Epithelial cell of proximal tubule (primary cell): ENCODE results near the gene WDR19. TPM values are rescaled to one million over a fixed set of nuclear protein-coding genes. Genes with fewer than 3 reads are reported as not detected.
"Not testable (repeated sequence)": the region's sequence is repeated elsewhere in the genome, so short reads cannot be mapped to it uniquely, and the experiment has no call there.

Experiments used
- DNase-seq: peaks from one replicate; pipeline ENCODE4 v3.0.0-alpha.2; 2011; ENCODE audit warnings: low read depth
- H3K4me3 ChIP-seq: 2 replicates; pipeline ENCODE4 v1.5.1; 2011; ENCODE audit warnings: low read depth, mild to moderate bottlenecking, low read length
- total RNA-seq: library from RNA; depleted of rRNA; stranded (reverse); fragments of >200 nt; gene quantifications from 2 replicates; pipeline ENCODE4 v1.2.3, GENCODE V29; 2015
- TF ChIP-seq, protein P1 (sequence below): conservative IDR thresholded peaks from 2 replicates; pipeline ENCODE4 v1.5.1; 2012; ENCODE audit warnings: low read depth, mild to moderate bottlenecking, low read length

Gene WDR19
- total RNA-seq, 1 donor from 2014 or later = 8.8 TPM

DNA sequence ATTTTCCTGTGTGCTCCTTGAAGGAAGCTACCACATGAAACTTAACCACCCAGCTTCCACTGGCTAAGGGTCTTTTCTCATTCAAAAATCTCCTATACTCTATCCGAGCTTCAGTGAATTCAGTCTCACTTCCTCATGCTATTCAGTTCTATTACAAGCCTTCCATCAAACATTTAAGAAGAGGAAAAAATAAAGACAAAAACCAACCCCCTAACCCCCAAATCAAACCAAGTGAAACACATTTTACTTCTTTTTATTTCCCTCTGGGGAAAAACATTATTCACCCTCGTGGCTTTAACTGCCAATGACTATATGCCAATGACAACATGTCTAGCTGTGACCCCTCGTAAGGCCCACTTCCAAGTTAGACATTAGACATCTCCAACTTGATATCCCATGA lies 16.2 kb upstream of the WDR19 start:
- no peak overlapping the region for H3K4me3 ChIP-seq
- DNase-seq = no peak
- TF ChIP-seq, protein P1, sequence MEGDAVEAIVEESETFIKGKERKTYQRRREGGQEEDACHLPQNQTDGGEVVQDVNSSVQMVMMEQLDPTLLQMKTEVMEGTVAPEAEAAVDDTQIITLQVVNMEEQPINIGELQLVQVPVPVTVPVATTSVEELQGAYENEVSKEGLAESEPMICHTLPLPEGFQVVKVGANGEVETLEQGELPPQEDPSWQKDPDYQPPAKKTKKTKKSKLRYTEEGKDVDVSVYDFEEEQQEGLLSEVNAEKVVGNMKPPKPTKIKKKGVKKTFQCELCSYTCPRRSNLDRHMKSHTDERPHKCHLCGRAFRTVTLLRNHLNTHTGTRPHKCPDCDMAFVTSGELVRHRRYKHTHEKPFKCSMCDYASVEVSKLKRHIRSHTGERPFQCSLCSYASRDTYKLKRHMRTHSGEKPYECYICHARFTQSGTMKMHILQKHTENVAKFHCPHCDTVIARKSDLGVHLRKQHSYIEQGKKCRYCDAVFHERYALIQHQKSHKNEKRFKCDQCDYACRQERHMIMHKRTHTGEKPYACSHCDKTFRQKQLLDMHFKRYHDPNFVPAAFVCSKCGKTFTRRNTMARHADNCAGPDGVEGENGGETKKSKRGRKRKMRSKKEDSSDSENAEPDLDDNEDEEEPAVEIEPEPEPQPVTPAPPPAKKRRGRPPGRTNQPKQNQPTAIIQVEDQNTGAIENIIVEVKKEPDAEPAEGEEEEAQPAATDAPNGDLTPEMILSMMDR = no peak

DNA sequence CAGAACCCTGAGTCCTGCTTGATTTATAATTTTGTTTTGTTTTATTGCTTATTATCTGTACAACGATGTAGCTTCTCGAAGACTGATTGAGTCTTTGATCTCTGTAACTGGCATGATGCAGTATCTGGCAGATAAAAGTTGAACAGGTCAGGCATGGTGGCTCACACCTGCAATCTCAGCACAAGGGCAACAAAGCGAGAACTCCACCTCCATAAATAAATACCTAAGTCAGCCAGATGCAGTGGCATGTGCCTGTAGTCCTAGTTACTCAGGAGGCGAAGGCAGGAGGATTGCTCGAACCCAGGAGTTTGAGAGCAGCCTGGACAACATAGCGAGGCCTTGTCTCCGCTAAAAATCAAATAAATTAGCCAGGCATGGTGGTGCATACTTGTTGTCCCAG lies 15.7 kb upstream of the WDR19 start:
- TF ChIP-seq, protein P1 = no peak
- no peak for DNase-seq
- no peak overlapping the region for H3K4me3 ChIP-seq

DNA sequence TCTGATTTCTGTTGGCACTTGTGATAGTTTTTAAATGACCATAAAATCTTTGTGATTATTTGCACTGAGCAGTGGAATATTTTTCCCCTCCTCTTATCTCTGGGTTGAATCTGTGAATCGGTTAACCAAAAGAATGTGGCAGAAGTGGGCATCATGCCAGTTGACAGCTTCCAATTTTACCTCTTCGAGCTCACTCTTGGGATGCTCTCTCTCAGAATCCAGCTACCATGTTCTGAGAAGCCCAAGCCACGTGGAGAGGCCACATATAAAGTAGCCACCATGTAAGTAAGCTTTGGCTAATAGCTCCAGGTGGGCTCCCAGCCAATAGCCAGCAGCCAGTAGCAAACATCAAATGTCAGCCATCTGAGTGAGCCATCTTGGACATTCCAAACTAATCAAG lies 12.9 kb upstream of the WDR19 start:
- DNase-seq = no peak
- H3K4me3 ChIP-seq = no peak overlapping the region
- TF ChIP-seq, protein P1 = no peak

DNA sequence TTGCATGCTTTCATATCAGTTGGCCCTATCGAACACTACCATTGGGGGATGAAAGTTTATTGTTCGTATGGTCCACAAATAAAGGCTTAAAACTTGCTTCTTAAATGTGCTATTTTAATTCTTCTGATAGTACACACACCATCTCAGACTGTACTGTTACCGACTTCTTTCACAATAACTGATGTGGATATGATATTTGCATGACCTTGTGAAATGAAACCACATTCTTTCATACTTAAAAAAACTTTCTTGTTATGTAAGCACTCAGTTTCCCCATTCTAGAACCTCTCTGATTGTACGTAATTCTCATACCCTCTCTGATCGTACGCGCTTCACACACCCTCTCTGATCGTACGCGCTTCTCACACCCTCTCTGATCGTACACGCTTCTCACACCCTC lies 12.0 kb upstream of the WDR19 start:
- no peak overlapping the region for H3K4me3 ChIP-seq
- TF ChIP-seq, protein P1 = no peak
- no peak for DNase-seq

DNA sequence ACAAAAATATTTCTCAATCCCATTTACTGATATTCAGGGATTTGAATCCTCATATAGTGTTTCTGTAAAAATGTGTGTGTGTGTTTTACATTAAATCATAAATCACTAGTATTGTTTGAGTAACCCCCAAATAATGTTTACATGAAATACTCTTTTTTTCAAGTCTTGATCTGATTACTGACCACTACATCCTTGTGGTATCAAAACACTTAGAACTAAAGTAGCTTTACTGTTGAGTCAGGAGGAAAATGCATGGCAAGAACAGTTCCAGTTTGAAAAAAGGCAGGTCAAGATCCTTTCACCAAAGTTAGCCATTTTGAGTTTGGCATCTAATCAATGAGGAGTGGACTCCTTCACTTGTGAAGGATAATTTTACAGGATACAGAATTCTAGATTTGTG lies 3.6 kb upstream of the WDR19 start:
- H3K4me3 ChIP-seq = no peak overlapping the region
- TF ChIP-seq, protein P1 = no peak
- DNase-seq = no peak

DNA sequence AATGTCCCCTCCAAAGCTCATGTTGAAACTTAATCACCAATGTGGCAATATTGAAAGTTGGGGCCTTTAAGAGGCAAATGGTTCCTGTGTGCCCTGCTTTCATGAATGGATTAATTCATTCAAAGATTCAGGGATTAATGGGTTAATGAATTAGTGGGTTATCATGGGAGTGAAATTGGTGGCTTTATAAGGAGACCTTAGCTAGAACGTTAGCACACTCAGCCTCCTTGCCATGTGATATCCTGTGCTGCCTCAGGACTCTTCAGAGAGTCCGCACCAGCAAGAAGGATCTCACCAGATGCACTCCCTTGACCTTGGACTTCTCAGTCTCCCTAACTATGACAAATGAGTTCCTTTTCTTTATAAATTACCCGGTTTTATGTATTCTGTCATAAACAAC lies 2.6 kb upstream of the WDR19 start:
- no peak for DNase-seq
- TF ChIP-seq, protein P1 = no peak
- H3K4me3 ChIP-seq = no peak overlapping the region

DNA sequence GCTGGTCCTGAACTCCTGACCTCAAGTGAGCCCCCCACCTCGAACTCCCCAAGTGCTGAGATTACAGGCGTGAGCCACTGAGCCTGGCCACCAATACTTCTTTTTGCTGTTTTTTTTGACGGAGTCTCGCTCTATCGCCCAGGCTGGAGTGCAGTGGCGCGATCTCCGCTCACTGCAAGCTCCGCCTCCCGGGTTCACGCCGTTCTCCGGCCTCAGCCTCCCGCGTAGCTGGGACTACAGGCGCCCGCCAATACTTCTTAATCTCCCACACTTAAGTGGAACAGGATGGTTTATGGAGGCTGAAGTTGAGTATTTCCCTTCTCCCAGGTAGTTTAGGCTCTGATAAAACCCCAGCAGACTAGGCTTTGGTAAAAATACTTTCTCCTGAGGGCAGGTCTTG lies 1.7 kb upstream of the WDR19 start:
- DNase-seq, H3K4me3 ChIP-seq: not testable (repeated sequence)

DNA sequence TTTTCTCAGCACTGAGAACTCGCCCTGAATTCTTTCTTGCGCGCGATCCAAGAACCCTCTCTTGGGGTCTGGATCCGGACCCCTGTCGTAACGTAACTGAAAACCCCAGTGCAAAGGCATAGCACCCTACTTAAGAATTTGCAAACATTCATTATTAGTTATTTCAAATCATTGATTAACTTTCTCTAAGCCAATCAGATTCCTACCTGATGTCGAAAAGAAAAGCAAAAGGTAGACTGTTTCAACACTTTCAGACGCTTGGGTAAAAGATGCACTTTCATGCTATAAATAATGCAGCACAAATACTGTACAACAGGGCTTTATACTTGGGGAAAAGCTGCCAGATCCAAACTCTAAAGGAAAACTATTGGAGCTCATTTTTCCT lies 817 bp upstream of the WDR19 start:
- peak overlapping the region; percentile 57 for H3K4me3 ChIP-seq
- TF ChIP-seq, protein P1 = no peak
- DNase-seq = no peak
